Activated CD4-positive, alpha-beta T cell treated with anti-CD3 and anti-CD28 coated beads for 36 hours (primary cell): Measurements from ENCODE around the gene SKIC8. TPM values are rescaled to one million over a fixed set of nuclear protein-coding genes. Genes with fewer than 3 reads are reported as not detected.

Experiments
- ATAC-seq: fragments of 200-7000 bp; cut with Tn5 transposase; one replicate; pipeline ENCODE4 v1.10.0; 2021; ENCODE audit warnings: mild to moderate bottlenecking, moderate library complexity
- CTCF ChIA-PET: fragments of 350-600 bp; sonication (Branson Sonifier 250); formaldehyde crosslinking; loops from one replicate; lab custom pipeline; 2021; ENCODE audit warnings: antibody characterized with exemption; lab: Charles Lee
- POLR2A ChIA-PET: fragments of 350-600 bp; sonication (Branson Sonifier 250); formaldehyde crosslinking; loops from one replicate; lab custom pipeline; 2021; ENCODE audit warnings: antibody characterized with exemption, inconsistent platforms; lab: Charles Lee
- DNase-seq: peaks from one replicate; pipeline ENCODE4 v3.0.0-alpha.2; 2020
- H3K27ac Mint-ChIP-seq: one replicate; pipeline ENCODE4 v1.8.0; 2021; ENCODE audit warnings: mixed read lengths
- H3K27me3 Mint-ChIP-seq: one replicate; pipeline ENCODE4 v1.8.0; 2021; ENCODE audit warnings: mixed read lengths
- H3K36me3 Mint-ChIP-seq: one replicate; pipeline ENCODE4 v1.8.0; 2021; ENCODE audit warnings: low read depth, mixed read lengths
- H3K4me1 Mint-ChIP-seq: one replicate; pipeline ENCODE4 v1.8.0; 2021; ENCODE audit warnings: mixed read lengths
- H3K4me3 Mint-ChIP-seq: one replicate; pipeline ENCODE4 v1.8.0; 2021; ENCODE audit warnings: mild to moderate bottlenecking, moderate library complexity, mixed read lengths
- H3K9me3 Mint-ChIP-seq: one replicate; pipeline ENCODE4 v1.8.0; 2021; ENCODE audit warnings: low read depth, mixed read lengths
- intact Hi-C, 2 experiments: fragments of 100-400 bp; cut with DNase I in 1 of 2; cut with micrococcal nuclease in 1 of 2; formaldehyde crosslinking; loops; one replicate each; pipeline versions ENCODE4 v1.14.2 to v1.15.1; 2022 to 2024; cut with DNase I, micrococcal nuclease
- total RNA-seq, 2 experiments: library from RNA; stranded (reverse); gene quantifications; one replicate each; pipeline ENCODE4 v1.2.3, GENCODE V29; 2021

SKIC8 gene
- 10 to 100 TPM; 39.2 to 52.6 TPM for total RNA-seq

DNA sequence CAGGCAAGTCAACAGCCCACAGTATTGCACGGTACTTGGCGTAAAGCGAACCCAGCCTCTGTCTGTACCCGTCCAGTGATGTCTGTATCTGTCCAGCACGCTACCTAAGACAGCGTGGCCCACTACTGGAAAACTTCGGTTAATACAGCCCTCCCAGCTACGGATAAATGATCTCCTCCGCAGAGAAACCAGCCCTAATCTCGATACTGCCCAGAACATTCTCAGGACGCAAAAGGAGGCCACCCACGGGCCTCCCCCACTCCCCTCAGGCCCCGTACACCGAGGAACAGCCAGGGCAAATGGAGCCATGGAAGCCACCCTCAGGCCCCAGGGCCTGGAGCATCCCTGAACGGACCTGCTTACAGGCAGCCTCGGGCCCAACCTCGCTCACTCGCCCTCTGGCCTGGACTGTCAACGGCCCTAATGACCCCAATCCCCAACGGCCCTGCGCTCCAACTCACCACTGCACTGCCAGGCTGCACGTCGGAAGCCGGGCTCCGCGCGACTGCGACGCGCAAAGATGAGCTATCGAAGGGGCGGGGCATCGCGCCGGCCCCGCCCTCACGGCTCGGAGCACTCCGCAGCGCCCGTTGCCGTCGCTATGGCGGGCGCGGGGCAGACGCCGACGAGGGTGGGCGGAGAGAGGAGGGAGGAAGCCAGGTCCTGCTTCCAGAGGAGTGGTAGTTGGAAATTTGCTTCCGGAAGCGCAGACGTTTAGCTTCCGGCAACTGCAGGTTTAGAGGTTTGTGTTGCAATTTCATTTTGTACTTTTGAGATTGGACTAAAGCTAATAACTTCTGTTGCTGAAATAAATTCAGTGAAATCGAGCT is at the start of gene SKIC8:
SKIC8 (minus strand) TSS at position 509 of the 830 bp plus-strand sequence. CDS start 3,923 bp downstream, outside the sequence.
- peak; percentile 95 for DNase-seq
- peak; percentile 96 for ATAC-seq
- POLR2A ChIA-PET = interaction anchor here (0.6 to 1.2 kb wide), 5 partner anchors 13 to 400 kb away, joined by 6 to 9 read pairs (median 6); no protein-coding TSS in a partner anchor
- intact Hi-C loops = loop anchor here (1.0 to 5.0 kb wide), 8 partner anchors 35 to 574 kb away; partner anchors contain the start of genes IREB2 (in 2 of the 2), DNAJA4 (in 1 of the 2), HYKK (in 1 of the 2) and IDH3A (in 1 of the 2)
- Mint-ChIP-seq H3K27ac (peak within 1 kb of the TSS; percentile 91), H3K9me3 (no peaks in the 10 kb centered on the region), H3K27me3 (no peaks in the 10 kb centered on the region), H3K4me3 (peak within 1 kb of the TSS; percentile 96), H3K36me3 (peaks cover 12% of the 10 kb centered on the region), H3K4me1 (peaks cover 29% of the 10 kb centered on the region)
- CTCF ChIA-PET = interaction anchor here (0.6 to 2.0 kb wide), 15 partner anchors 8 to 561 kb away, joined by 3 to 5 read pairs (median 3); partner anchors contain the start of genes IDH3A and PSMA4

- CTCF ChIA-PET = interaction anchor here (0.5 to 0.6 kb wide), 2 partner anchors 9 to 235 kb away, joined by 3 to 4 read pairs; no protein-coding TSS in a partner anchor
Measured at GRCh38 chr15:78347586-78348543, 48.5 kb upstream of the SKIC8 start.

DNA sequence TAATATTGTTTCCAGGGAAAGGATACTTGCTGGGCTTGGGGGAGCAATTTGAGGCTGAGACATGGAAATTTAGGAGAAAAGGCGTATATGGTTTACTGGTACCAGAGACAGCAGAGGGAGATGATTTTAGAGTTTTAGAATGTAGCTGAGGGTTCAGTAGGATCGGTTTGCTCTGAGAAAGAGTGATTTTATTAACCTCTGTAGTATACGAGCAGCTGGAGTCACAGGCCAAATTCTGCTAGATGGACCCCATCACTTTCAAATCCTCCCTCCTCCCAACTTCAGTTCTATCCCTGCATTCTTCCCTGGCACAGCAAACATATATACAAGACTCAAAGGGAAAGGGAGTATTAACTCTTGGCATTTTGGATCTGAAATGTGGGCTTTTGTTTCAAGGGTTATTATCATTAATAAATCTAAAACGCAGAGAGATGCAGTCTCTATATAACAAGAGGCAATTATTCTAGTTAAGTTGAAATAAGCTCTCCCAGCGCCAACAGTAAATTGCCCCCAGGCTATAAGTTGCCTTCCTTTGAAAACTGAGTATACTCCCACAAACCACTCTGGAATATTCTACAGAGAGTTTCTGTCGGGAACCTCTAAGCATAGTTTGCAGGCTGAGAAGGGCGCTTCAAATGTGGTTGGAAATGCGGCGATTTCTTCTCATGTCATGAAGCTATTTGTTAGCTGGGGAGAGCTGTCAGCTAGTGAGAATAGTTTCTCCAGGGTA is 46.2 kb upstream of the SKIC8 start:
- H3K4me3 Mint-ChIP-seq = no peak overlapping the region
- ChIA-PET POLR2A (no interaction called here), CTCF (interaction anchor here (1.4 kb wide), 1 partner anchor 106 kb away, joined by 4 read pairs; no protein-coding TSS in a partner anchor)
- H3K27ac Mint-ChIP-seq = no peak overlapping the region
- no peak for ATAC-seq
- DNase-seq = no peak
- H3K4me1 Mint-ChIP-seq = peaks cover under 1% of the 10 kb centered on the region
- no peaks in the 10 kb centered on the region for H3K9me3 Mint-ChIP-seq
- H3K27me3 Mint-ChIP-seq = peaks cover 27% of the 10 kb centered on the region
- H3K36me3 Mint-ChIP-seq = no peaks in the 10 kb centered on the region
- intact Hi-C loops = no loop called here

More at GRCh38 chr15:78347586-78348543, 48.5 kb upstream of the SKIC8 start:
- ATAC-seq (no peak), DNase-seq (no peak)
- Mint-ChIP-seq H3K27ac (no peak overlapping the region), H3K36me3 (no peaks in the 10 kb centered on the region), H3K9me3 (no peaks in the 10 kb centered on the region), H3K4me3 (no peak overlapping the region), H3K4me1 (peaks cover 2% of the 10 kb centered on the region), H3K27me3 (peaks cover 12% of the 10 kb centered on the region)
- intact Hi-C loops = no loop called here
- POLR2A ChIA-PET = no interaction called here

DNA sequence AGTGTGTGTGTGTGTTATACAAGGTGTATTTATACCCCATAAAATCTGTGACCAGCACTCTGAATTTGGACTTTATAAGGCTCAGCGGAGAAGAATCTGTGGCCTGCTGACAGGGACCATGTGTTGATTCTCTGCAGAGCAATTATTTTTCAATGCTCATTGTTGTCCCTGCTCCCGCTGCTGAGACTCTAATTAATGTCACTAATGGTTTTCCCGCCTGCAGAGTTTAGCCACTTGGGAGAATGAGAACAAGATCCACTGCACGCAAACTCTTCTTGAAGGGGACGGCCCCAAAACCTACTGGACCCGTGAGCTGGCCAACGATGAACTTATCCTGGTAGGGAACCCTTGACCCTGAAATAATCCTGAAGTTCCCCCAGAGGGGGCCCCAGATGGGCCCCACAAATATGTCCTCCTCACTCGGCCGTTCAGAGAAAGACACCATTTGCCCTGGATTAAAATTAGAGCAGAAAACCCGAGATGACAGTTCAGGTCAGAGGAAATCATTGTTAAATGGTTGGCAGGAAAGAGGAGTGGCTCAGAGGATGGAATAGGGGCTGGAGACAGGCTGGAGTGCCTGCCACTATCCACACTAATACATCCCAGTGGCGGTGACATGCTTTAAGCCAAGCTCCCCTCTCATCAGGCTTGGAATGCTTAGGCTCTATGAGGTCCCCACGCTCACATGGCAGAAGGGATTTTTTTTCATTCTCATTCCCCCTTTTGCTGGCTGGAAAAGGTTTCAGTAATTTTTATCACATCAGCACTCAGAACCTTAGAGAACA is 44.1 kb upstream of the SKIC8 start:
- Mint-ChIP-seq H3K27ac (no peak overlapping the region), H3K4me1 (peaks cover 3% of the 10 kb centered on the region), H3K27me3 (peaks cover 47% of the 10 kb centered on the region), H3K36me3 (no peaks in the 10 kb centered on the region), H3K9me3 (no peaks in the 10 kb centered on the region), H3K4me3 (no peak overlapping the region)
- DNase-seq = no peak
- no peak for ATAC-seq
- ChIA-PET CTCF (interaction anchor here (0.7 kb wide), 2 partner anchors 18 to 55 kb away, joined by 3 read pairs; no protein-coding TSS in a partner anchor), POLR2A (no interaction called here)
- intact Hi-C loops = no loop called here

- ATAC-seq (no peak), DNase-seq (no peak)
- POLR2A ChIA-PET = no interaction called here
- Mint-ChIP-seq H3K27ac (no peak overlapping the region), H3K9me3 (no peaks in the 10 kb centered on the region), H3K36me3 (no peaks in the 10 kb centered on the region), H3K4me3 (no peak overlapping the region), H3K27me3 (peaks cover 47% of the 10 kb centered on the region), H3K4me1 (peaks cover 3% of the 10 kb centered on the region)
- intact Hi-C loops = no loop called here
- CTCF ChIA-PET = no interaction called here
Measured at GRCh38 chr15:78342021-78342420, 42.6 kb upstream of the SKIC8 start.

- intact Hi-C loops = no loop called here
- no peak overlapping the region for H3K4me3 Mint-ChIP-seq
- no peaks in the 10 kb centered on the region for H3K36me3 Mint-ChIP-seq
- peaks cover 3% of the 10 kb centered on the region for H3K4me1 Mint-ChIP-seq
- POLR2A ChIA-PET = no interaction called here
- CTCF ChIA-PET = no interaction called here
- H3K9me3 Mint-ChIP-seq = no peaks in the 10 kb centered on the region
- H3K27me3 Mint-ChIP-seq = peaks cover 47% of the 10 kb centered on the region
- ATAC-seq (no peak), DNase-seq (no peak)
- no peak overlapping the region for H3K27ac Mint-ChIP-seq
Measured at GRCh38 chr15:78341057-78341987, 41.9 kb upstream of the SKIC8 start.

- DNase-seq (peak; percentile 50), ATAC-seq (peak; percentile 39)
- POLR2A ChIA-PET = no interaction called here
Measured at GRCh38 chr15:78340231-78341056, 41.0 kb upstream of the SKIC8 start, which contains the start of gene CRABP1. CRABP1 (plus strand) TSS chr15:78340353; CDS start chr15:78340429, 76 bp downstream.

GRCh38 chr15:78339559-78339958 is 40.1 kb upstream of the SKIC8 start:
- no peaks in the 10 kb centered on the region for H3K9me3 Mint-ChIP-seq
- no peak for DNase-seq
- no peaks in the 10 kb centered on the region for H3K36me3 Mint-ChIP-seq
- intact Hi-C loops = no loop called here
- ChIA-PET CTCF (interaction anchor here (0.7 to 1.3 kb wide), 3 partner anchors 8 to 474 kb away, joined by 3 to 4 read pairs (median 3); no protein-coding TSS in a partner anchor), POLR2A (interaction anchor here (0.8 kb wide), 1 partner anchor 231 kb away, joined by 3 read pairs; no protein-coding TSS in a partner anchor)
- H3K27ac Mint-ChIP-seq = no peak overlapping the region
- no peak for ATAC-seq
- no peak overlapping the region for H3K4me3 Mint-ChIP-seq
- H3K4me1 Mint-ChIP-seq = peaks cover 3% of the 10 kb centered on the region
- H3K27me3 Mint-ChIP-seq = peaks cover 45% of the 10 kb centered on the region

More at GRCh38 chr15:78340231-78341056, 41.0 kb upstream of the SKIC8 start, which contains the start of gene CRABP1:
- Mint-ChIP-seq H3K4me3 (peak within 1 kb of the TSS; percentile 11), H3K36me3 (no peaks in the 10 kb centered on the region), H3K4me1 (peaks cover 3% of the 10 kb centered on the region), H3K9me3 (no peaks in the 10 kb centered on the region), H3K27me3 (peaks cover 47% of the 10 kb centered on the region), H3K27ac (no peak within 1 kb of the TSS)
- intact Hi-C loops = no loop called here
- CTCF ChIA-PET = interaction anchor here (0.7 to 1.3 kb wide), 2 partner anchors 23 to 473 kb away, joined by 3 read pairs; no protein-coding TSS in a partner anchor
